Stimulated activated CD4-positive, alpha-beta T cell treated with anti-CD3 and anti-CD28 coated beads, Interleukin-2, amount 100 ng/mL, for 48 hours (primary cell): Measurements from ENCODE around the gene DTNBP1.

Experiments used
- DNase-seq, 2 donors: peaks; one replicate each; pipeline ENCODE4 v3.0.0-alpha.2; 2020

The DTNBP1 gene

DNA sequence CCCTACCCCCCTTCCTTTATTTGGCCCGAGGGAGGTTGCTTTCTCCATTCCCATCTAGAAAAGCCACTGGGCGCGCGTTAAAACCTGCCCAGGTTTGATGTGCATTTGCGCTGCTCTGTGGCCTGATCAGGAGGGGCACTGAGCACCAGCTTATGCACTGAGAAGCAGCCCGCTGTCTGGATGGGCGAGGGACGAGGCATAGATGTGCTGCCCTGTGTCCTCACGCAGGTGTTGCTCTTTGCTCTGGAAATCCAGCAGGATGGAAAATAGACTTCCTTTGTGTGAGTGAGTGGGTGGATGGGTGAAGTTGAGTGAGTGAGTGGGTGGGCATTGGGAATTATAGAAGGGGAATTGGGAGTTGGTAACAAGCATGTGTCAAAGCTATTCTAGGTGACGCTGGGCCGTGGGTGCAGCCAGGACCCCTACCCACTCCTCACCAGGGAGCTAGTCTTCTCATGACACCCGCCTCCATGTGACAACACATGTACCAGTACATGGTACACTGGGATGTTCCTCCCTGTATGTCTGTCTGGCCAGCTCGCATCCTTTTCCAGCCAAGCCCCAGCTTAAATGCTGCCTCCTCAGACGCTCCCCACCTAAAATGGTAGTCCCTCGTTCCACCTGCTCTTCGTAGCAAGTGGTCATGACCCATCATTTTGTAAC lies 162.6 kb downstream of the DTNBP1 start:
- DNase-seq, result no peak

DNA sequence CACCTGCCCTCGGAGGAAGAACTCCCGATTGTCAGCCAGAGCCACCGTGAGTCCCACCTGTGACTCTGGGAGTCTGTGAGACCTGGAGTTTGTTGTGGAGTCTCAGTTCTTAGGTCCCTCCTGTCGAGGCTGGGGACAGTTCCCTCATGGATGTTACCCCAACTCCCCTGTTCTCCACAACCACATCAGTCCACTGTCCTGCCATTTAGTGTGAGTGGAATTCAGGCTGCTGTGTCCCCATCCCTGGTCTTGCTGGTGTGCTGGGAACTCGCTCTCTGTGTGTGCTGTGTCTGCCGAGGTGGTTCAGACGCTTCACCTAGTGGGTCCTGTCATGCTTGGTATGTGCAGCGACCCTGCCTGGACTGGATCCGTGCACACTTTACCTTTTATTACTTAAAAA lies 163.2 kb downstream of the DTNBP1 start:
- DNase-seq, result no peak

DNA sequence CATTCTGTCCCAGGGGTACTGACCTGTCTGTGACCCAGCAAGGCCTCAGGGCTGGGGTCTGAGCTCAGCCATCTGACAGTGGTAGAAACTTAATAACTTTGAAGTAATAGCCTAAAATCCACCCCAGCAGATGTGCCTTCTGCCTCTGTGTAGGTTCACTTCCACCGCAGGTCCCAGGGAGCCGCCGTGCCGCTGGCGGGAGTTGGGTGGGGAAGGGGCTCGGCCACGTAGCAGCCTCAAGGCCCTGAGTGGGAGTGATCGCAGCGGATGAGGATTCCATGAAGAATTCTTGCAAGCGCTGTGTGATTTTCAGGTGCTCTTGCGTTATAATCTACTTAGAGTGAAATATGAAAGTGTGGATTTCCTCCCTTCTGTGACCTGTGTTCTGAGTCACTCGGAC lies 163.7 kb downstream of the DTNBP1 start:
- DNase-seq, result no peak

DNA sequence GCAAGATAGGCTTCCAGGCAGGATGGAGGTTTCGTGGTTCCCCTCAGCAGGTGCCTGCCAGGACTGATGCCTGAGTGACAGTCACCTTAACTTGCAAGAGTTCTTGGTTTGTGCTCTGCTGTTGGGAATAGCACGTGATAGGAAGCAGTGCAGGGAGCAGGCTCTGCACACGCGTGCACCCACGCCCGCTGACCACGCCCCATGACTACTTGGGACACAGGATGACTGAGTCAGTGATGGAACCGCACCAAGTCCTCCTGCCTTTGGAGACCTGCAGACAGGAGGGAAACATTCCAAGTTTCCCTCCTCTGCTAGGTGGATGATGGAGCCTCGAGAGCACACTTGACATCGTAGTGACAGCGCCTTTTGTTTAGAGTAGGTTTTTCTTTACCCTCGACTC lies 164.2 kb downstream of the DTNBP1 start:
- no peak for DNase-seq

DNA sequence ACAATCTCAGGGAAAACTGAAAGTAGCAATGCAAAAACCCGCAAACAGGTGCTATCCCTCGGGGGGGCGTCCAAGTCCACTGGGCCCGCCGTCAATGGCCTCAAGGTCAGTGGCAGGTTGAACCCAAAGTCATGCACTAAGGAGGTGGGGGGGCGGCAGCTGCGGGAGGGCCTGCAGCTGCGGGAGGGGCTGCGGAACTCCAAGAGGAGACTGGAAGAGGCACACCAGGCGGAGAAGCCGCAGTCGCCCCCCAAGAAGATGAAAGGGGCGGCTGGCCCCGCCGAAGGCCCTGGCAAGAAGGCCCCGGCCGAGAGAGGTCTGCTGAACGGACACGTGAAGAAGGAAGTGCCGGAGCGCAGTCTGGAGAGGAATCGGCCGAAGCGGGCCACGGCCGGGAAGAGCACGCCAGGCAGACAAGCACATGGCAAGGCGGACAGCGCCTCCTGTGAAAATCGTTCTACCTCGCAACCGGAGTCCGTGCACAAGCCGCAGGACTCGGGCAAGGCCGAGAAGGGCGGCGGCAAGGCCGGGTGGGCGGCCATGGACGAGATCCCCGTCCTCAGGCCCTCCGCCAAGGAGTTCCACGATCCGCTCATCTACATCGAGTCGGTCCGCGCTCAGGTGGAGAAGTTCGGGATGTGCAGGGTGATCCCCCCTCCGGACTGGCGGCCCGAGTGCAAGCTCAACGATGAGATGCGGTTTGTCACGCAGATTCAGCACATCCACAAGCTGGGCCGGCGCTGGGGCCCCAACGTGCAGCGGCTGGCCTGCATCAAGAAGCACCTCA lies 166.3 kb downstream of the DTNBP1 start:
- DNase-seq, result no peak

DNA sequence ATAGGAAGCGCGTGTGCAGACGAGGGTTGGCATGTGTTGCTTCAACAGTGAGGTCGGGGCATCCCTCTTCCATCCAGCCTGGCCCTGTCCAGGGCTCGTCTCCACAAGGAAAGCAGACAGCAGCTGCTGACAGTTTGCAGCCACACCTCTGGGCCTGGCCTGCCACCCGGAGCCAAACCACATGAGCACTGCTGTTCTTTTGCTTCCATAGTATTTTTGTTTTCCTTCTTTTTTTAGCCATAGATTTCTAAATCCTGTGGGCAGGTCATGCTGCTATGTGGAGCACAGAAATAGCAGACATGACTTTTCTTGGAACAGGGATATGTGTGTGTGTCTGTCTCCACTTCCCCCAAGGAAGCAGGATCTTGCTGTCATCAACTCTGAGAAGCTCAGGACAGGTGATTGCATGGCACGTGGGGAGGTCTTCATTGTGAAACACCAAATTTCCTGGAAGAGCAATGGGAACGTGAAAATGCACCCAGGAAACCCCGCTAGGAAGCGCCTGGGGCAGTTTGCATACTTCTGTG lies 167.4 kb downstream of the DTNBP1 start:
- DNase-seq, result no peak

DNA sequence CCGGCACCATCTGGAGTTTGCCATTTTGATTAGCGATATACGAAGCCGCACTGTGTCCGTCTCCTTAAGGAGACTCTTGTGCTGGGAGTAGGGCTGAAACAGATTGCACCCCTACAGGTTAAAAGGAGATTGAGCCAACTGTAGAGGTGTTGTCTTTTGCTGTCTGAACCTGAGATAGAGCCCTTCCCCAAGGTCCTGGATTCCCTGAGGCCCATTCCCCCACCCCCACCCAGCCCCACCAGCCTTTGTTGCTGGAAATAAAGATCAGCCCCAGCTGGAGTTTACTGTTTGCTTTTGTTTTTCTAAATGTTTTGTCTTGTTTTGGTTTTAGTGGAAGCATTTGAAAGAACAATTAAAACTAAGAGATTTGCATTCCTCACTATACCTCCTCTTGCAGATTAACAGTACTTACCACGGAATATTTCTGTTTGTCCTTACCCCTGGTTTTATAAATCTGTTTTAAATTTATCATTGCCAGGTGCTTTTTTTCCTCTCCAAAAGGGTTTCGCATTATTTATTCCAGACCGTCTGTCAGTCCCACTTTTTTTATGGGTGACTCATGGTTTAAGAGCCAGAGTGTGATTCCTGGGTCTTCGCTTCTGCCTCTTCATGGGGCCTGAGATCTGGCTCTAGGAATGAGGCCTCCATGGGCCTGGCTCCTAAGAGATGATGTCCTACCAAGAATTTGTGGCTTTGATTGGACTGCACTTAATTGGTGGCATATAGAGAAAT lies 169.2 kb downstream of the DTNBP1 start:
- no peak for DNase-seq

DNA sequence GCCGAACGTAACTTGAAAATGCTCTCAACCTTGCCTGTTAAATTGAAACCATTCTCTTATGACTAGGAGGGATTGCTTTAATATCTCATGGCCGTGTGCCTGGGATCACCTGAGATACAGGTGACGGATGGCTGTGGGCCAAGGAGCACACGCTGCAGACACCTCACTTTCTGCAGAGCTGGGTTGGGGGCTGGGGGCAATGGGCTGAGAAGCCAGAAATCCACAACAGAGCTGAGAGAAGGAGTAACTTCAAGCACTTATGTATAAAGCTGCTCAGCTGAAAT lies 170.9 kb downstream of the DTNBP1 start:
- DNase-seq, result no peak

DNA sequence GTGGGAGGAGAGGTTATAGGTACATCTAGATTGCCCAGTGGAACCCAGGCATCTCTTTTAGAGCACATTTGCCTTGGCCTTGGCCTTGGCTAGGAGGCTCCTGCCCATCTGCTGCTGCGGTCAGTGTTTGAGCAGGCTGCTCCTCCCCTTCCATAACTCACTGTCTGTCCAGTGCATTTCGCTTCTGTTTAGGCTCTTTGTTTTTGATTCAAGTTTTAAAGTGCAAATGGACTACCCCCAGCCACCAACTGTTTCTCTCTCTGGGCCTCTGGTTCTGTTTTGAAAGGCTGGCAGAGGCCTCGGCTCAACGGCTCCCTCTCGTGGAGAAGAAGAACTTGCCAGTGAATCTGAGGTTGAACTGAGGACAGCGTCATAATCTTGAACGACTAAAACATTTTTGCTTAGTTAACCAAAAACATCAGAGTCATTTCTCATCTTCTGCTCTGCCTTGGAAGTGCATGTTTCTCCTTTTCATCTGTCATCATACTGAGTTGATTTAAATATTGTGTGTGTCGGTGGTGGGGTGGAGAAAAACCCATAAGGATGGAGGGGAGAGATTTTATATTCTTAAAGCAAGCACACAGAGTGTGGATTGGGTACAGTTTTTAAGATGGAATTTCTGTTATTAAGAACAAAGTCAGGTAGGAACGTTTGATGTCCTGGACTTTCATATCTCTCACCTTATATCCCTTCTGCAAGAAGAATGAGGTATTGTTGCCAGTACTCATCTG lies 171.4 kb downstream of the DTNBP1 start:
- peak; percentile 63 to 69 for DNase-seq

DNA sequence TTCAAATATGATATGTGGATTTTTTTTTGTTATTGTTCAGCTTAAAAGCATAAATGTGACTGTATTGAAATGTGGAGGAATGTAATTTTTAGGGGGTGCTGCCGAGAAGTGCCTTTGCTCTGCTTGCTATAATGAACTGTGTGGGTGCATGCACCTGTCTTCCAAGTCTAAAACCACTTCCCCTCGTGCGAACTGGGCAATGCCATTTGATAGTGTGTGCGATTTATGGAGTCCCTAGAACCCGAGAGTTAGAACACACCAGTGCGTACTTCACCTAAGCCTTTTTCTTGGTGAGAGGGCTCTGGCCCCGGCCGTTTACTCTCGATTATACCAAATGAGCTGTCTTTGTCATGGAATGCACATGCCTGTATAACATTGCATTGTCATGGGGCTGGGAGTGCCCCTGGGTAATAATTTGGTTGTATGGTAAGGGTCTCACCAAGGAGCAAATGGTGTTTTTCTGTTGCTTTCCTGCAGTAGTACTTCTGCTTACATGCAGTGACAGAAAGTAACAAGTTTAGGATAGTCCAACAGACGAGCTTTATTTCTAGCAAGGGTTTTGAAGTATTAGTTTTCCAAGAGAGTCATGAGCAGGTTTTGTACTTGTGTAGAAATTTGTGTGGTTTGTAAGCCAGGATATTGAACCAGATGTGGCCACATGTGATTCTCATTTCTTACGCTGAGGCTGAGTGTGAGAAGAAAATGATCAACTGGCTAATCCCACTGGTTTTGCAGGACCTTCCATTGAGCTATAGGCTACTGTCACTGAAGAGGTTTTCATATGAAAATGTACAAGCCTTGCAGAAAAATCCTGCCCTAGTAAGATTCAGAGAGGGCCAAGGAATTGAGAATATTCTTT lies 172.4 kb downstream of the DTNBP1 start:
- no peak for DNase-seq

DNA sequence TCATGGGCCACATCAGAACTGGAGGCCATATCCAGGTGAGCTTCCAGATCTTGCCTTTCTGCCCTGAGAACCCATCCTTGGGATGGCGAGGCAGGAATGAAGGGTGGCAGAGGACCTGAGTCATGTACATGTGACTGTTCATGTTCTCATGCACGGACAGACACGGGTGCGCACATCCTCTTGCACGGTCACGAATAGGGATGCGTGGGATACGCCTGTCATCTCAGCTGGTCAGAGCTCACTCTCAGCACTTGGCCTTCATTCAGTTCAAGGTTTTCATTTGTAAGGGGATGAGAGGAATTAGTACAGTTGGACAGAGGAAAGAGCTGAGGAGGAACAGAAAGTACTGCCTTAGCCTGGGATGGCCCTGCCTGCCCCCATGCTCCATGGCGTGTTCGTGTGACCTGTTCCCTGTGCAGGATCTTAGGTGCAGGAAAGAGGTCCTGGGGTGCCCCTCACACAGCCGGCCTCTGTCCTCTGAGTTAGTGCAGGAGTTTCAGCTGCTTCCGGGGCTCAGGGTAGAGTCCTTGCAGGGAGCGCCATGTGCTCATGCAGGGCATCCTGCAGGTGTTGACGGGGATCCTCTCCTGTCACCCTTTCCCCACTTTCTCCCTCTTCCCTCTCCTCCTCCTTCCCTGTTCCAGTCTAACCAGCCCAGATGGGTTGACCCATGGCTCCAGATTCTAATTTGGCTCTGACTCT lies 173.4 kb downstream of the DTNBP1 start:
- DNase-seq, result no peak

DNA sequence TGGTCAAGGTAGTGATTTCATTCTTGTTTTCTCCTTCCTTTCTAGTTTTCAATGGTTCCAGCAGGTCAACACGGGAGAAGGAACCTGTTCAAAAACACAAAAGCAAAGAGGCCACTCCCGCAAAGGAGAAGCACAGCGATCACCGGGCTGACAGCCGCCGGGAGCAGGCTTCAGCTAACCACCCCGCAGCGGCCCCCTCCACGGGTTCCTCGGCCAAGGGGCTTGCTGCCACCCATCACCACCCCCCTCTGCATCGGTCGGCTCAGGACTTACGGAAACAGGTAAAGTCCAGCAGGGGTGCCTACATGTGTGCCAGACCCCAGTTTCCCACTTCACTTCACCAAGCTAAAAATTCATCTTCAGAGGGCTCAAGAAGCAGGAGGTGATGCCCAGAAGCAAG lies 175.6 kb downstream of the DTNBP1 start:
- DNase-seq, result no peak

DNA sequence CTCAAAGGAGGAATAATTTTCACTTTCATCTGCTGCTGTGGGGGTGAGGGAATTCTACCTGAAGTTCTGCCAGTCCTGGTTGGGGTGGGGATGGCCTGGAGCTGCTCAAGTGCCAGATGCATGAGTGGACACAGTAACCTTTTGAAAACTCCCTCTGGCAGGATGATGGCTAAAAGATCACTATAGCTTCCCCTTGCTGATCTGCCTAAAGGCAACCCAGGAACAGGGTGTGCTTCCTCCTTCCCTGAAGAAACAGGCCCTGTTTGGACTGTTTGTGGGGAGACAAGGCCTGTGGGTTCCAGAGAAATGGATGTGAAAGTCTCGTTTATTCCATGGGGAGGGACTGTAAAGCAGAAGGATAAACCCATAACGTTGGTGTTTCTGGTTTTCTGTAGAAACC lies 176.9 kb downstream of the DTNBP1 start:
- DNase-seq, result no peak

DNA sequence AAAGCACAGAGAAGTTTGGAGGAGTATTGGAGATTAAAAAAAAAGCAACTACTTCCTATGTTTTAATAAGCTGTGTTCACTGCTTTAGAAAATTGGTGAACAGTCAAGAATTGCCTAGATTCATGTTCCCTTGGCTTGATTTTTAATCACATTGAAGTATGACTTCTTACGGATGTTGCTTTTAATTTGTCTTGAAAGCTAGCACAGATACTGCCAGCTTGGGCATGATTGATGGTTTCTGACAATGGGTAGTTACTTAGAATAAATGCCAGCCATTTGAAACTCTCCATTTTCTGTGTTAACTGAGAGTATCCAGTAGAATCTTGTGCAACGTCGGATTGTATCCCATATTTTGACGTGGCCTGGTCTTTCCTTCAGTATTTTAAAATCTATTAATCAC lies 178.0 kb downstream of the DTNBP1 start:
- DNase-seq, result no peak

DNA sequence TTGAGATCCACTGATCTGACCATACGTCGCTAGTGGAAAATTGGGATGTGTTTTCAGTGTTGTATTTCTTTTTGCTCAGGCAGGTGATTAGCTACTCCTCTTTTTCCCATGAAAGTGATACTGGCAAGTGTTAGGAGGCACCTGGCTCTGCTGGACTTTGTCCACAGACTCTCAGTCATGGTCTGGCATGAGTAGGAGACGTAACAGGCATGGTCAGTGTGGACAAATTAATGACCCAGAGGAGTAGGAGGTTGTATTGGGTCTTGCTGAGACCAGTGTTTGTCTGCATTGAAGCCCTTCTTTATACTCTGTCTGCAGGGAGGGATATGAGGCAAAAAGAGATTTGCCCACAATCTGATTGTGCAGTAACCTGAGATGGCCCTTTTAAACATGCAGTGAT lies 178.7 kb downstream of the DTNBP1 start:
- no peak for DNase-seq

DNA sequence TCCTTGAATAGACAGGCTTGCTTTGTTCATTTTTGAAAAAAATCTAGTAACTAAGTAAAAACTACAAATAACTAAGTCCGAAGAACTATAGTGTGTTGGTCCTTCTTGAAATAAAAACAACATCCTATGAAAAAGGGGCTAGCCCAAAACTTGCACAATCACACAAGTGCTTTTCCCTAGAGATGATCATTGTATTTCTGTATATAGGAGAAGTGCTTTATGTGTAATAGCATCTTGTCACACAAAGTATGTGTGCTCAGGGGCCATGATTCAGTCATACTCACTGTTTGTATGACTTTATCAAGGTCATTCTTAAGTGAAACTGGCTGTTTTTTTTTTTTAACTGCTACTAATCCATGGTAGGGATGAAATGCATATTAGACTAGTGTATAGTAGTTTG lies 179.8 kb downstream of the DTNBP1 start:
- DNase-seq, result no peak

DNA sequence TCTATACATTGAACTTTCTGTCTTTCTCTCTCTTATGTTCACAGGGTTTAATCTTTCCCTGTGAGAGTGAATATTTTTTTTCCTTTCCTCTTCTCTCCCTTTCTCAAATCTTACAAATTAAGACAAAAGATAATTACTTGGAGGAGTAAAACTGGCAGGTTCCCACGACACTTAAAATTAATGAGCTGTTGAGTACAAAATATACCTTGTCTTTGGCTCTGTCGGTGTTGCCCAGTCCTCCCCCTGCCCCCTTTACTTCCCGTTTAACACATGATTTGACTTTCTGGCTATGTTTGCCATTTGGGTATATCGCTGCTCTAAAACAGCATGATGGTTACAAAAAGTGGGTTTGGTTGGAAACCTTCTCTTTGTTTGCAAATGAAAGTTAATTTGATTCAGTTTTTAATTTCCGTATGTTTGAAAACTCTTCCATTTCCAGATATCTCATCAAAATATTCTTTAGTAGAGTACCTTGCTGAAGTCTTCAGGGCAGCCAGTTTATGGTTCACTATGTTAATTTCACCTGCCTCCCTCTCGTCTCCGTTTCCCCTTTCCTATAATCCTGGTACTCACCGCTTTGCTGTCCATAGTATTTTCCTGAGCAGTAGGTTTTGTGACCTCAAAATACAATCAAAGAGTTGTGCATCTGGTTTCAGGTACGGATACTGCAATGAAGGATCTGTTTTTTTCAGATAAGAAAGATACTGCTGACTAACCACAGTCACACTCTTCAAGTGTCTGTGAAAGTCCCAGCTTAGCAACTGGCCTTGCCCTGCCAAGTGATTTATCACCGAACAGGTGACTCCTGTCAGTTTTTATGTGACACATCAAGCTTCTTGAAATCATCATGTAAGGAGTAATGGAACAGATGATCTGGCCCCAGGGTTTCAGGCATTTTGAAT lies 181.2 kb downstream of the DTNBP1 start:
- DNase-seq, result no peak

DNA sequence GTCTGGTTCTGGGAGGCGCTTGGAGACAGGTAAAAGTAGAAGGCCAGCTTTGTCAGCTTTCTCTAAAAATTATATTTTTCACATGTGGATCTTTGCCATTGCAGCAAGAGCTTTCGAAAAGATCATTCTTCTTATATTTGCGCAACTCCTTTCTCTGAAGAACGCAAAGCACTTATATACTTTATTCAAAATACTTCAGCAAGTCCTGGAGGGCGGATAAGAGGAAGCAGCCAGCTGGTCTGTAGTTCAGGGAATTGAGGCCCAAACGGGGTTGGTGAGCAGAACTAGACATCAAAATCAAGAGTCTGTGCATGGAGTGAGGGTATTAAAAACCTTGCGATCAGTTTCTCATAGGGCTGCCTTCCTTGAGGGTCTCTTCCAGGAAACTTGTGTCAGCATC lies 182.3 kb downstream of the DTNBP1 start:
- DNase-seq, result no peak

DNA sequence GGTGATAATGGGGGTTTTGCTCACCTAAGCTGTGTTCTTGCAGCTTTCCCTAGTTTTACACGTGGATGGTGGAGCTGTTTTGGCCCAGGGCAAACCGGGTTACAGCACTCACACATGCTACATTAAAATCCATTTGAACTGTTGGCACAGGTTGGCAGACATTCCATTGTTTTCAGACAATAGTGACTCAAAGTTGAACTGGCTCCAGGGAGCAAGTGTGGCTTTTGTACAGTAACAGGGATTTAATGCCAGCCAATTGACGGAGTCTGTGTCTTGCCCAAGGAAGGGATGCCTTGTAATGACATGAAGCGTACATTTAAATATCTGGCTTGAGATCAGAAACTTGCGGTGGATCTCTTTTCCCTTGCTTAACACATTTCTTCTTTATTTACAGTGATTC lies 183.1 kb downstream of the DTNBP1 start:
- no peak for DNase-seq

DNA sequence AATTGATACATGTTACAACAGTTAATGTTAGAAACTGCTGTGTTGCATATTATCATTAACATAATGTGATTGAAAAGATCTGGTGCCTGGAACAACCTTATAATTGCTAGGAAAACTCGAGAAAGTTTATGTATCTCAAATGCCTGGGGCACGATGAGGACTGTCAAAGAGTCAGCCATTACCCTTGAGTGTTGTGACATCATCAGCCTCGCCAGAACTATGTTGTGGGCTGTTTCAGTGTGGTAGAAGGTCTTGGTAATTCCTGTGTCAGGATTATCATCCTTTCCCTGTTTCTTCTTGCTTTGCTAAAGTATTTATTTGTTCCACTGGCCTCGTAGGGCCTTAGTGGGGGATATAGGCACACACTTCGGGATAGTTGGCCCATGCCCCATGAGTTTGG lies 185.1 kb downstream of the DTNBP1 start:
- DNase-seq, result no peak
